ENCODE data around the gene GNS.

GNS gene

DNA sequence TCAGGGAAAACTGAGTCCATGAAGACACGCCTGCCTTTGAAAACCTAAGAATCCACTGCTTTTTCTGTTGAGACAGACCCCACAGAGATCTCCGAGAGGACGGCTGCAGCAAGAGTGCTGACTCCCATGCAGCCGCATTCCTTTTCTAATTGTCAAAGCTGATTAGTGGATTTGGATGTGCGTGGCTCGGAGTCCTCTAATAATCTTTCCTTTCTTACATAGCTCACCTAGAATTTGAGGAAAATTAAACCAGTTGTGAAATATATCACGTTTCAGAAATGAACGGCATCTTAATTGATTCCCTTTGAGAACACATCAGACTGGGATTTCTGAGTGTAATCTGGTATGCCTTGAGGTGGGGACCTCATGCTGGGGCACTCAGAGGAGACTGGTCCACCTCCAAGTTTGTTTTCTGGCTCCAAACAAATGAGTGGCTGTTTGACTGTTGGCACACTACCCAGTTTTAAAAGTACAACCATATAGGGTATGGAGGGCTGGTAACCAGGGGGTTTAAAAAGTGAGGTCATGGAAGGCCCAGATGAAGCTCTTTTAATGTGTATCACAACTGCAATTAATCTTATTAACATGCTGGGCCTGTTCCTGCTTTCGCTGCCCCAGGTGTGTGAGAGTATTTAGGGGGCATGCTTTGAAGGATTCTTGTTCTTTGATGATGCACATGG, 85.6 kb downstream of the GNS start:
- DNase-seq (ENCODE audit: low read depth in 2 of 2): no peak

DNA sequence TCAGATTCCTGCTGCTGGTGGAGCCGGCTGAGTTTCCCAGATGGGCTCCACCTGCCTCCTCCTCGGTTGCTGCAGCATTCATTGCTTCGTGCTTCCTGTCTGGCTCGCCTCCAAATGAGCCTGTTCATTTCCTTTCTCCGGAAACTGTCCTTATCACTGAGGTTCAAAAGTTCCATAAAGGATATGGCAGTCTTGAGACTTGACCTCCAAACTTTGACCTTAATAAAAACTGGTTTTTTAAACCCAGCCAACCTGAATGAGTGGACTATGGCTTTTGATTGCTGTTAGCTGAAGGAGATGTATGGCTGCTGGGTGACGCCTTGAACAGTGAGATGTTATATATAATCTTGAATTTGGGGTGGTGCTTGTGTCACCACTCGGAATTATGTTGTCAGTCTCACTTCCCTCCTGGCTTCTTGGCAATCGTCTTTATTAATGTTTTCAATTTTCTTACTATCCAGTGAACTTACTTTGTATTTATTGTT, 86.2 kb downstream of the GNS start:
- DNase-seq (ENCODE audit: low read depth in 2 of 2): no peak

DNA sequence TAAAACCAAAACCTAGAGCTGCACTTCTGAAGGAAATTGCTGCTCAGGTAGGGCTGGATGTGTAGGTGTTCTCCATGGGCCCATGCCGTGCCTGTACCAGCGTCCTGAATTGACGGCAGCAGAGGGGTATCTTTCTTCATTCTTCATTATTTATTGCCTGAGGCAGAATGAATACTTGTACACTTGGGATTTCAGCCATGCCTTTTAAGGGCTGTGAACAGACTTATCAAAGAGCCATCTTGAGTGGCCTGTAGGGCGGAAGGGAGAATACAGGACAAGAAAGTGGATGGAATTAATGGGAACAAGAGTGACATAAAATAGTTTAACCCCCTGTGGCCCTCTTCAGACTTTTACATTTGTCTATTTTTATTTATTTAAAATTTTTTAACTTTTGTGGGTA, 87.5 kb downstream of the GNS start:
- no peak for DNase-seq (ENCODE audit: low read depth in 2 of 2)

DNA sequence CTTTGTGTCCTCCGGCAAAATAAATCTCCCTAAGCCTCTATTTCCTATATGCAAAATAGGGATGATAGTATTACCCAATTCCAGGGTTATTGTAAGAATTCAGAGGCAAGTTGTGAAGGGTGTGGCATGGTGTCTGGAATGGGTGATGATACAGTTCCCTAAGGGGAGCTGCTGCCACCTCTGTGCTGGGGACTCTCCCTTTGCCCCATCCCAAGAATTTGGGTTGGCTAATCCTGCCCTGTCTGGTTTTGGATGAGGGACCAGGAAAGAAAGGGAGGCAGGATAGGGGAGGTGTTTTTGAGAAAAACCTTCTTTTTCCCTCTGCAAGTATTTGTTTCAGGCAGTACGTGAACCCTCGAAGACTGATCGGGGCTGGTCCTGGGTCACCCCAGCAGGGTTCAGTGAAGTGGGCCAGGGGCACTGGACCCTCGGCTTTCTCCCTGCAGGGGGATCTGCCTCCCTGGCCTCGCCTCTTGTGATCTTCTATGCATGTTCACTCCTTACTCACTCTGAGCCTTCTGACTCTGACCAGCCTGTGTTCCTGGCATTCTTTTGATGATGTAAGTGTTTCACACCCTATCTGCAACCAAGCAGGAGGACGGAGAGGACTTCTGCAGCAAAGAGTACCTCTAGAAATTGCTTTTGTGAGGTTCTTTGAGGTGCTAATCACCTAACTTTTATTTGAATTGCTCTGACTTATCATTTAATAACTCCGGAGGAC, 88.1 kb downstream of the GNS start:
- DNase-seq (ENCODE audit: low read depth in 2 of 2): no peak

DNA sequence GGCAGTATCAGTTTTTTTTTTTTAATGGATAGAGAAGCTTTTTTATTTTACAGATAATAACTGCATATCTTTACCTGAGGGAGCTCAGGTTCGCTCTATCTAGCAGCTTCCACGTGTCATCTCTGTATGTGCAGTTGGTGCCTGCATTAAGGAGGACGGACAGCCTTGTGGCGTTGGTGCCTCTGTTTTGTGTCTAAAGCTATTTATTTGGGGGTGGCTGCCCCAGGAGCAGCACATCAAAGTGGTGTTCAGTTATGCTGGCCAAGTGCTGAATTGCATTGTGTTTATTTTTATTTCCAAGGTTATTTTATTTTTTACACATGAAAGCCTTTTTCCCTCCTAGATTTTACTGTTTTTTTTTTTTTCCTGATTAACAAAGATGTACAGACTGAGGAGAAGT, 89.2 kb downstream of the GNS start:
- no peak for DNase-seq (ENCODE audit: low read depth in 2 of 2)

DNA sequence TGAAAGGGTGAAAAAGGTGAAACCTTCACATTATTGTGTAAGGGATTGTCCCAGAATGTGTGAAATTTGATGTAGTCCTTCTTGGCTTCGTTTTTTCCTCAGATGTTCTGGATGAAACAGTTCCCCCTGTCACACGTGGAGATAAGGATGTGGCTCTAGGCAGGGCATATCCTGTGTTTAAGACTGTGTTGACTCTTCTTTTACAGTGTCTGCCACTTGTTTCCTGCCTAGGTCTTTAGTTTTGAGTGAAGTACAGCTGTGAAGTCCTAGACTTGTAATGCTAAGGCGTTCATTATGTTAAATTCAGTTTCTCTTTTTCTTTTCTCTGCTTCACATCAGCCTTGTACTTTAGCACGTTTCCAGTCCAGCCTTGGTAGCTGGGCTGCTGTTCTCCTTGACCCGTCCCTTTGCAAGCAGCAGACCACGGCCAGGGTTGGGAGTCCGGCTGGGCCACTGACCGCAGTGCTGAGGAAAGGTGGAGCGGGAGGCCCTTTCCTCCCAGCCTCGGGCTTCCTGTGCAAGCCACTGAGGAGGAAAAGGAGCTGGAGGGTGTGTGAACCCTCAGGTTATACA, 89.8 kb downstream of the GNS start:
- peak in 1 of 2 donors; percentile 28 for DNase-seq (ENCODE audit: low read depth in 2 of 2)

DNA sequence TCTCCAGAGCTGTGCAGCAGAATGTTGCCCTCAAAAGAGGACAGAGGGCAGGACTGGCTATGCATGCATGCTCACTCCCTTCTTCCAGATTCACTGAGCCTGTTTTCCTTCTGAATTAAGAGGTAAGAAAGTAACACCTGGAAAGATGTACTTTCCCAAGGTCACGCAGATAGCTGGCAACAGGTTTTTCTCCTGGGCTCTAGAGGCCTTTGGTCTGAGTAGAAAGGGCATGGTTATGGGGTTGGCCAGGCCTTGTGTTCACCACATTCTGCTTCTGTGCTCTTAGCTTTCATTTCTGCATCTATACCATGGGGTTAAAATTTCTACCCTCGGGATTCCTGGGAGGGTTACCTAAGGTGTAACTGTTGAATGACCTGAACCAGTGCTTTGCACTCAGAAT, 91.4 kb downstream of the GNS start:
- no peak for DNase-seq (ENCODE audit: low read depth in 2 of 2)

DNA sequence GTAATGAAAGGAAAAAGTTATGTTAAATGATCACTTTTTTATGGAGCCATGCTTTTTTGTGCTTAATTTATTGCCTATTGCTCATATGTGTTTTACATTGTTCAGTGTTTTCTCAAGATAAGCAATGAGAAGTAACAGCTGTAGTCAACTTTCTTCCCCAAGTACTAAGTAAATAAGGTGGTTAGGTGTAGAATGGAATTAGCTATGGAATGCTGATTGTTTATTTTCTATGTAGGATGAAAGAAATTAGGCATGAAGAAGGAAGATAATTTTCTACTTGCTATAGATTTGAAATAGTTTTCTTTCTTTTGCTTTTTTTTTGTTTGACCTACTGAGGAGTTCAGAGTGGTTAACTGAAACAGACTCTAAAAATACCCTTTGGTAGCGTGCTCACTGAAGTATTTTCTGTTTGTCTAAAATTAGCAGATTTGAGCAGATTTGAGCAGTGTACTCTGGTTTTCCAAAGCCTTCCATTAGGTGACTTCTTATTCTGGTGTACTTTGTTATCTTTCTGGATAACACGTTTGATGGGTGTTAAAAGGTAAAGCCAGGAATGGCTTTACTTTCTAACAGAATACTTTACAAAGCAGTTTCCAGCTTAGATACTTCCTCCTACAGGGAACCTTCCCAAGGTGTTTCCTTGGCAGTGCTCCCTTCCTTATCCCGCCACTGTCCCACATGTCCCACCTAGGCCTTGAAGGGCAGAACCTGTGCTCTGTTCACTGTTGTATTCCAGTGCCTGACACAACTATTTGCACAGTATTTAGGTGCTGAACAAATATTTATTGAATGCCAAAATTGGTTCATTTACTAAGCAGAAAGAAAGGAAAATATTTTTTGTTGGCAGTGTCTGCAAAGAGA, 92.9 kb downstream of the GNS start:
- no peak for DNase-seq (ENCODE audit: low read depth in 2 of 2)

DNA sequence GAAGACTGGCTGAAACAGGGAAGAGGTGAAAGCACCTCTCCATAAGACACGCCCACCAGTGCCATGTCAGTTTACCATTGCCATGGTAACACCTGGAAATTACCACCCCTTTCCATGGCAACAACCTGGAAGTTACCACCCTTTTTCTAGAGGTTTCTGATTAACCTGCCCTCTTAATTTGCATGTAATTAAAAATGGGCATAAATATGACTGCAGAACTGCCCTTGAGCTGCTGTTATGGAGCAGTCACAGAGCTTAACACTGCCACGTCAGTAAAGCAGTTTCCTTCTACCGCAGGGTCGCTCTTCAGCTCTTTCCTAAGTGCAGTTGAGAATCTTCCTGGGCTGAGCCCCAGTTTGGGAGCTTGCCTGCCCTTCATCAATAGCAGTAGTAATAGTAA, 93.7 kb downstream of the GNS start:
- DNase-seq (ENCODE audit: low read depth in 2 of 2): no peak
